Endodermal cell (in vitro differentiated cells): ENCODE measurements around the gene TIMP2. TPM values are rescaled to one million over a fixed set of nuclear protein-coding genes. Genes with fewer than 3 reads are reported as not detected.
A peak's percentile ranks its signal among the peaks of the same experiment; 100 is the strongest.

Source experiments
- DNase-seq: peaks from one replicate; pipeline ENCODE4 v3.0.0-alpha.2; 2017
- H3K27ac ChIP-seq: 2 replicates; pipeline ENCODE4 v1.5.1; 2013; ENCODE audit warnings: mild to moderate bottlenecking, low read depth, low read length, moderate library complexity
- H3K27me3 ChIP-seq: 2 replicates; pipeline ENCODE4 v1.6.1; 2013; ENCODE audit warnings: mild to moderate bottlenecking, low read length, moderate library complexity; ENCODE audit not compliant: insufficient read depth, control insufficient read depth, poor library complexity, severe bottlenecking
- H3K36me3 ChIP-seq: 2 replicates; pipeline ENCODE4 v1.7.0; 2013; ENCODE audit warnings: mild to moderate bottlenecking, low read length, moderate library complexity; ENCODE audit not compliant: control insufficient read depth, insufficient read depth
- H3K4me1 ChIP-seq: one replicate; pipeline ENCODE4 v1.7.0; 2013; ENCODE audit warnings: low read length; ENCODE audit not compliant: control insufficient read depth, insufficient read depth
- H3K4me3 ChIP-seq: 2 replicates; pipeline ENCODE4 v1.5.1; 2013; ENCODE audit warnings: mild to moderate bottlenecking, low read length, moderate library complexity
- H3K9ac ChIP-seq: 2 replicates; pipeline ENCODE4 v1.6.1; 2013; ENCODE audit warnings: mild to moderate bottlenecking, low read length, moderate library complexity; ENCODE audit not compliant: poor library complexity, severe bottlenecking; ENCODE audit errors: extremely low read depth
- H3K9me3 ChIP-seq: 2 replicates; pipeline ENCODE4 v1.6.1; 2013; ENCODE audit warnings: mild to moderate bottlenecking, low read length, moderate library complexity; ENCODE audit not compliant: control insufficient read depth
- H3K27ac Mint-ChIP-seq: 2 replicates; pipeline ENCODE4 v1.8.0; 2020; ENCODE audit warnings: mixed read lengths
- H3K27me3 Mint-ChIP-seq: 2 replicates; pipeline ENCODE4 v1.8.0; 2021; ENCODE audit warnings: mild to moderate bottlenecking, mixed read lengths; ENCODE audit not compliant: insufficient read depth
- H3K36me3 Mint-ChIP-seq: 2 replicates; pipeline ENCODE4 v1.8.0; 2020; ENCODE audit warnings: low read depth, mixed read lengths
- H3K4me1 Mint-ChIP-seq: 2 replicates; pipeline ENCODE4 v1.8.0; 2020; ENCODE audit warnings: mixed read lengths
- H3K4me3 Mint-ChIP-seq: 2 replicates; pipeline ENCODE4 v1.8.0; 2020; ENCODE audit warnings: mild to moderate bottlenecking, moderate library complexity, mixed read lengths
- H3K9me3 Mint-ChIP-seq: 2 replicates; pipeline ENCODE4 v1.8.0; 2020; ENCODE audit warnings: mild to moderate bottlenecking, mixed read lengths
- CTCF ChIP-seq: fragments of 200-600 bp; sonication (generic); conservative IDR thresholded peaks from 2 replicates; pipeline ENCODE4 v1.5.0; 2021; ENCODE audit warnings: antibody characterized with exemption, mild to moderate bottlenecking
- WGBS, 2 experiments: methylation state at CpG; one replicate each; pipeline versions ENCODE4 v1.1.5 to v1.1.7; 2013; ENCODE audit warnings: missing lambda C conversion rate in 2 of 2, mixed read lengths in 1 of 2; ENCODE audit not compliant: insufficient coverage in 1 of 2, insufficient read length in 1 of 2; 5-methylcytosine and 5-hydroxymethylcytosine counted together
- total RNA-seq, 2 donors: library from RNA; stranded (reverse); fragmentation: NEBNext Ultra II Directional in 1 of 2; extraction: Animal tissue kit (Norgen Biotek cat#: 25700) in 1 of 2; gene quantifications; 2 replicates in 1 of 2; 3 replicates in 1 of 2; pipeline ENCODE4 v1.2.1, GENCODE V29; 2021

The TIMP2 gene
- total RNA-seq, 2 donors from 2014 or later, result 36.9 to 42.7 TPM

GRCh38 chr17:78805301-78805700 is 119.9 kb downstream of the TIMP2 start:
- Mint-ChIP-seq H3K4me1 (no peaks in the 10 kb centered on the region), H3K36me3 (peaks cover 70% of the 10 kb centered on the region), H3K4me3 (no peak overlapping the region), H3K9me3 (no peaks in the 10 kb centered on the region), H3K27me3 (no peaks in the 10 kb centered on the region), H3K27ac (peak overlapping the region; percentile 76)
- no peak for DNase-seq
- TF ChIP-seq CTCF, result no peak
- Histone ChIP-seq H3K9me3 (no peaks in the 10 kb centered on the region), H3K27me3 (no peaks in the 10 kb centered on the region), H3K27ac (no peak overlapping the region), H3K9ac (no peak overlapping the region), H3K4me1 (no peaks in the 10 kb centered on the region), H3K36me3 (peaks cover 68% of the 10 kb centered on the region), H3K4me3 (no peak overlapping the region)
- WGBS, 2 experiments, result 93 to 96% methylated on average over 10 to 14 of the region's 14 CpGs

- no peak for DNase-seq
- Mint-ChIP-seq H3K4me1 (no peaks in the 10 kb centered on the region), H3K36me3 (peaks cover 70% of the 10 kb centered on the region), H3K27me3 (no peaks in the 10 kb centered on the region), H3K4me3 (no peak overlapping the region), H3K27ac (peak overlapping the region; percentile 68), H3K9me3 (no peaks in the 10 kb centered on the region)
- Histone ChIP-seq H3K4me1 (no peaks in the 10 kb centered on the region), H3K4me3 (no peak overlapping the region), H3K27me3 (no peaks in the 10 kb centered on the region), H3K36me3 (peaks cover 63% of the 10 kb centered on the region), H3K9me3 (no peaks in the 10 kb centered on the region), H3K27ac (no peak overlapping the region), H3K9ac (no peak overlapping the region)
- no peak for TF ChIP-seq CTCF
- WGBS, 2 experiments, result 95 to 96% methylated on average over 8 to 11 of the region's 11 CpGs
These were observed 120.4 kb downstream of the TIMP2 start for GRCh38 chr17:78804777-78805176.

GRCh38 chr17:78803186-78803845 is 121.9 kb downstream of the TIMP2 start:
- WGBS, 2 experiments, result 94 to 98% methylated on average over 13 to 21 of the region's 21 CpGs
- Histone ChIP-seq H3K9ac (no peak overlapping the region), H3K4me1 (no peaks in the 10 kb centered on the region), H3K4me3 (no peak overlapping the region), H3K36me3 (peaks cover 55% of the 10 kb centered on the region), H3K9me3 (no peaks in the 10 kb centered on the region), H3K27ac (no peak overlapping the region), H3K27me3 (no peaks in the 10 kb centered on the region)
- H3K4me3 Mint-ChIP-seq, result no peak overlapping the region
- H3K9me3 Mint-ChIP-seq, result no peaks in the 10 kb centered on the region
- TF ChIP-seq CTCF, result no peak
- no peaks in the 10 kb centered on the region for H3K27me3 Mint-ChIP-seq
- no peak overlapping the region for H3K27ac Mint-ChIP-seq
- peaks cover 70% of the 10 kb centered on the region for H3K36me3 Mint-ChIP-seq
- no peak for DNase-seq
- no peaks in the 10 kb centered on the region for H3K4me1 Mint-ChIP-seq

Other genes starting within 250 kb of the TIMP2 start
- 10 to 100 TPM; 23.1 to 27.4 TPM for gene CYTH1, start 143.1 kb downstream of the TIMP2 start, total RNA-seq
- gene USP36, start 84.6 kb downstream of the TIMP2 start, total RNA-seq, result 10 to 100 TPM; 57.1 to 62.5 TPM
- 1 to 10 TPM in 1 of 2 donors, under 1 TPM in 1; 0.97 to 2.2 TPM for gene CEP295NL, start 22.2 kb downstream of the TIMP2 start, total RNA-seq
- gene LGALS3BP, start 54.5 kb upstream of the TIMP2 start, total RNA-seq, result 10 to 100 TPM; 23.3 to 71.4 TPM
- 10 to 100 TPM; 57.5 to 61.8 TPM for gene CANT1, start 84.4 kb upstream of the TIMP2 start, total RNA-seq
- 10 to 100 TPM; 16.0 to 16.5 TPM for gene C1QTNF1, start 98.8 kb upstream of the TIMP2 start, total RNA-seq
- 10 to 100 TPM; 40.8 to 42.0 TPM for gene ENGASE, start 149.4 kb upstream of the TIMP2 start, total RNA-seq